ENCODE measurements around the gene PKP1. TPM values are rescaled to one million over a fixed set of nuclear protein-coding genes. Genes with fewer than 3 reads are reported as not detected.

The PKP1 gene
- total and polyA plus RNA-seq, 2 experiments from 2014 or later, result 0.03 TPM; not detected in 1

DNA sequence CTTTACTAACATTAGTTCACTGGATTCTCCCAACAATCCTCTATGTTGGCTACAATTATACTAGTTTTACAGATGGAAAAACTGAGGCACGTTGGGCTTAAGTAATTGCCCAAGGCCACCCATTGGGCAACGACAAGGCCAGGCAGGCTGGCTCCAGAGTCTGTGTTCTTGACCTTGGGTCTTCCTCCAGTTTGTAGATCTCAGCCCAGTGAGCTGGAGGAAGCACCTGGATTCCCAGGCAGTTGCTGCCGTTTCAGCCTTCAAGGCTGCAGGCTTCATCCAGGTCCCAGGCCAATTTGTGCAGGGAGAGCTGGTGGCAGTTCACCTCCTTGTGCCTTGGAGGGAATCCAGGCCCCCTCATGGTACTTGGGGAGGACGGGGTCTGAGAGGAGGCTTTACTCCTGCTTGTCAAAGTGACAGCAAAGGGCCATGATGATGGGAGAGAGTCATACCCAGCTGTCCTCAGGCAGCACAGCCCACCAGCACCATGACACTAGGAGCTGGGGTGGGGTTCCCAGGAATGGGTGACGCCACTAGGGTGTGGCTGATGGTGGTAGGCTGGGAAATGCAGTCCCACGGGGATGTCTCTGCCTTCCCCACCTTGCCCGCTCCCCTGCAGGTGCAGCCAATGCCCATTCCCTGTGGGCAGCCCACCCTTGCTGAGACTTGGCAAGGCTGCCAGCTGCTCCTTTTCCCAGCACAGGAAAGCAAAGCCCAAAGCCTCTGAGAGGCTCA lies 27.1 kb downstream of the PKP1 start:
- Histone ChIP-seq H3K36me3 (no peaks in the 10 kb centered on the region), H3K27ac (no peak overlapping the region), H3K4me3 (no peak overlapping the region), H3K4me1 (ENCODE audit: low read depth) (peaks cover 5% of the 10 kb centered on the region), H3K27me3 (no peaks in the 10 kb centered on the region), H3K9me3 (ENCODE audit: low read depth) (no peaks in the 10 kb centered on the region)
- no peak for DNase-seq (ENCODE audit: low read depth in 1 of 2, low spot score in 1 of 2)
- TF ChIP-seq, protein P1, sequence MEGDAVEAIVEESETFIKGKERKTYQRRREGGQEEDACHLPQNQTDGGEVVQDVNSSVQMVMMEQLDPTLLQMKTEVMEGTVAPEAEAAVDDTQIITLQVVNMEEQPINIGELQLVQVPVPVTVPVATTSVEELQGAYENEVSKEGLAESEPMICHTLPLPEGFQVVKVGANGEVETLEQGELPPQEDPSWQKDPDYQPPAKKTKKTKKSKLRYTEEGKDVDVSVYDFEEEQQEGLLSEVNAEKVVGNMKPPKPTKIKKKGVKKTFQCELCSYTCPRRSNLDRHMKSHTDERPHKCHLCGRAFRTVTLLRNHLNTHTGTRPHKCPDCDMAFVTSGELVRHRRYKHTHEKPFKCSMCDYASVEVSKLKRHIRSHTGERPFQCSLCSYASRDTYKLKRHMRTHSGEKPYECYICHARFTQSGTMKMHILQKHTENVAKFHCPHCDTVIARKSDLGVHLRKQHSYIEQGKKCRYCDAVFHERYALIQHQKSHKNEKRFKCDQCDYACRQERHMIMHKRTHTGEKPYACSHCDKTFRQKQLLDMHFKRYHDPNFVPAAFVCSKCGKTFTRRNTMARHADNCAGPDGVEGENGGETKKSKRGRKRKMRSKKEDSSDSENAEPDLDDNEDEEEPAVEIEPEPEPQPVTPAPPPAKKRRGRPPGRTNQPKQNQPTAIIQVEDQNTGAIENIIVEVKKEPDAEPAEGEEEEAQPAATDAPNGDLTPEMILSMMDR (IDR thresholded peaks at IDR 0.05; ENCODE audit: low read depth, low read length), result no peak

- peaks cover 5% of the 10 kb centered on the region for H3K4me1 ChIP-seq (ENCODE audit: low read depth)
- H3K4me3 ChIP-seq, result no peak overlapping the region
- no peaks in the 10 kb centered on the region for H3K27me3 ChIP-seq
- no peaks in the 10 kb centered on the region for H3K9me3 ChIP-seq (ENCODE audit: low read depth)
- DNase-seq (ENCODE audit: low read depth in 1 of 2, low spot score in 1 of 2), result no peak
- H3K36me3 ChIP-seq, result no peaks in the 10 kb centered on the region
- TF ChIP-seq, protein P1 (IDR thresholded peaks at IDR 0.05; ENCODE audit: low read depth, low read length), result no peak
- H3K27ac ChIP-seq, result no peak overlapping the region
These were observed 27.7 kb downstream of the PKP1 start for GRCh38 chr1:201310986-201311355.

GRCh38 chr1:201311356-201312011 lies 28.2 kb downstream of the PKP1 start:
- Histone ChIP-seq H3K4me3 (no peak overlapping the region), H3K27me3 (no peaks in the 10 kb centered on the region), H3K27ac (no peak overlapping the region), H3K9me3 (ENCODE audit: low read depth) (no peaks in the 10 kb centered on the region), H3K4me1 (ENCODE audit: low read depth) (peaks cover 5% of the 10 kb centered on the region), H3K36me3 (no peaks in the 10 kb centered on the region)
- no peak for DNase-seq (ENCODE audit: low read depth in 1 of 2, low spot score in 1 of 2)
- TF ChIP-seq, protein P1 (IDR thresholded peaks at IDR 0.05; ENCODE audit: low read depth, low read length), result no peak

DNA sequence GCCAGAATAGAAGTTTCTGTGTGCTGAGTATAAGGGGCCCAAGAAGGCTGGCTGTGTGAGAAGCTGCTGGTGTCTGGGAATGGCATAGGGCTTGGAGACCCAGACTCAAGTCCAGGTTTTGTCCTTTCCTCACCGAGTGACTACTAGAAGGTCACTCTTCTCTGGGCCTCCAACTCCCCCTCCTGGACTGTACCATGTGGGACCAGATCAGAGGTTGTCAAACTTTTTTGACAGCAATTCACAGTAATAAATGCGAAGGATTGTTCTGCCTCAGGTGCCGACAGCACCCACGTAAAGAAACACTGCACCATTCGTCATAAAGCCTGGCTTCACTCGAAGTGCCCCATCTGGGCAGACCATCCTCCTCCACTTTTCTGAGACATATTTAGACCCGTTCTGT lies 29.0 kb downstream of the PKP1 start:
- Histone ChIP-seq H3K27ac (no peak overlapping the region), H3K4me1 (ENCODE audit: low read depth) (peaks cover 5% of the 10 kb centered on the region), H3K9me3 (ENCODE audit: low read depth) (no peaks in the 10 kb centered on the region), H3K4me3 (no peak overlapping the region), H3K27me3 (no peaks in the 10 kb centered on the region), H3K36me3 (no peaks in the 10 kb centered on the region)
- DNase-seq (ENCODE audit: low read depth in 1 of 2, low spot score in 1 of 2), result no peak
- TF ChIP-seq, protein P1 (IDR thresholded peaks at IDR 0.05; ENCODE audit: low read depth, low read length), result no peak

DNA sequence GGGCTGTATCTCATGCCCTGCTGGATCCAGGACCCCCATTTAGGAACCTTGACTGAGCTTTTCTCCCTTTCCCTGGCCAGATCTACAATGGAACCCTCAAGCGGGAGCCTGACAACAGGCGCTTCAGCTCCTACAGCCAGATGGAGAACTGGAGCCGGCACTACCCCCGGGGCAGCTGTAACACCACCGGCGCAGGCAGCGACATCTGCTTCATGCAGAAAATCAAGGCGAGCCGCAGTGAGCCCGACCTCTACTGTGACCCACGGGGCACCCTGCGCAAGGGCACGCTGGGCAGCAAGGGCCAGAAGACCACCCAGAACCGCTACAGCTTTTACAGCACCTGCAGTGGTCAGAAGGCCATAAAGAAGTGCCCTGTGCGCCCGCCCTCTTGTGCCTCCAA lies 29.8 kb downstream of the PKP1 start:
- TF ChIP-seq, protein P1 (IDR thresholded peaks at IDR 0.05; ENCODE audit: low read depth, low read length), result no peak
- no peak for DNase-seq (ENCODE audit: low read depth in 1 of 2, low spot score in 1 of 2)
- Histone ChIP-seq H3K9me3 (ENCODE audit: low read depth) (no peaks in the 10 kb centered on the region), H3K27me3 (no peaks in the 10 kb centered on the region), H3K4me1 (ENCODE audit: low read depth) (peaks cover 5% of the 10 kb centered on the region), H3K36me3 (no peaks in the 10 kb centered on the region), H3K4me3 (no peak overlapping the region), H3K27ac (no peak overlapping the region)

Data from cardiac muscle cell (in vitro differentiated cells and primary cell).